SK-N-MC (cell line): ENCODE results near the gene TEX2.

Source experiments
- EZH2 ChIP-seq: fragments of 200-600 bp; sonication (generic); IDR thresholded peaks from one replicate; pipeline ENCODE4 v1.6.1; 2017; ENCODE audit warnings: antibody characterized with exemption
- POLR2AphosphoS5 ChIP-seq: IDR thresholded peaks from 2 replicates; pipeline ENCODE4 v1.6.1; 2012; ENCODE audit warnings: mild to moderate bottlenecking, low read depth, low read length, borderline replicate concordance

DNA sequence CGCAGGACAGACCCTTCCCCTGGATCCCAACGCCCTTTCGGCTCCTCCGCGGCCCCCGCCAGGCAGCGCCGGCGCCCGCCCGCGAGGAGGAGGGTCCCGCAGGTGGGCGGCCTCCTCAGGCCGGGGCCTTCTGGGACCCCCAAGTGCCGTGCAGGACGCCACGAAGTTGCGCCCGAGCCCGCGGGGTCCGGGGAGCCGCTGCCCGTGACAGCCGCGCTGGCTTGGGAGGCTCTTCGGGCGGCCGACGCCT, 133.6 kb downstream of the TEX2 start:
- no peak for TF ChIP-seq POLR2AphosphoS5
- no peak for TF ChIP-seq EZH2
